Inferior parietal cortex (tissue), 1 donor: Measurements from ENCODE around the gene TECTA.
A peak's percentile ranks its signal among the peaks of the same experiment; 100 is the strongest.

Source experiments
- DNase-seq: peaks from one replicate; pipeline ENCODE4 v3.0.0-alpha.2; 2016; ENCODE audit errors: extremely low spot score

Gene TECTA

GRCh38 chr11:121100943-121101342 lies at the start of gene TECTA:
TECTA (plus strand) TSS chr11:121101243; CDS start chr11:121102666, 1,423 bp downstream.
- DNase-seq: no peak

GRCh38 chr11:121053244-121053643 lies 47.8 kb upstream of the TECTA start:
- DNase-seq: no peak

GRCh38 chr11:121054266-121054665 lies 46.8 kb upstream of the TECTA start:
- DNase-seq: no peak

GRCh38 chr11:121055076-121055475 lies 46.0 kb upstream of the TECTA start:
- DNase-seq: no peak

- no peak for DNase-seq
These were observed 43.1 kb upstream of the TECTA start for GRCh38 chr11:121057922-121058321.

- no peak for DNase-seq
These were observed 42.1 kb upstream of the TECTA start for GRCh38 chr11:121058941-121059340.

- no peak for DNase-seq
These were observed 41.4 kb upstream of the TECTA start for GRCh38 chr11:121059605-121060004.

- no peak for DNase-seq
These were observed 37.3 kb upstream of the TECTA start for GRCh38 chr11:121063728-121064127.

GRCh38 chr11:121066623-121067022 lies 34.4 kb upstream of the TECTA start:
- no peak for DNase-seq

- DNase-seq: no peak
These were observed 34.0 kb upstream of the TECTA start for GRCh38 chr11:121067026-121067425.

GRCh38 chr11:121067453-121067852 lies 33.6 kb upstream of the TECTA start:
- no peak for DNase-seq

GRCh38 chr11:121067962-121068647 lies 32.9 kb upstream of the TECTA start:
- no peak for DNase-seq

GRCh38 chr11:121068787-121069186 lies 32.3 kb upstream of the TECTA start:
- DNase-seq: no peak

- DNase-seq: no peak
These were observed 29.8 kb upstream of the TECTA start for GRCh38 chr11:121070951-121071845.

- peak; percentile 27 for DNase-seq
These were observed 29.1 kb upstream of the TECTA start for GRCh38 chr11:121071846-121072450.

GRCh38 chr11:121081321-121081720 lies 19.7 kb upstream of the TECTA start:
- DNase-seq: no peak

- DNase-seq: no peak
These were observed 18.8 kb upstream of the TECTA start for GRCh38 chr11:121082219-121082618.

GRCh38 chr11:121082670-121083069 lies 18.4 kb upstream of the TECTA start:
- DNase-seq: no peak

GRCh38 chr11:121086866-121087265 lies 14.2 kb upstream of the TECTA start:
- DNase-seq: no peak

GRCh38 chr11:121089566-121089965 lies 11.5 kb upstream of the TECTA start:
- no peak for DNase-seq

- no peak for DNase-seq
These were observed 10.8 kb upstream of the TECTA start for GRCh38 chr11:121090145-121090721.

GRCh38 chr11:121091492-121092152 lies 9.4 kb upstream of the TECTA start:
- peak; percentile 17 for DNase-seq
